ENCODE measurements around the gene PARD3B.

DNA sequence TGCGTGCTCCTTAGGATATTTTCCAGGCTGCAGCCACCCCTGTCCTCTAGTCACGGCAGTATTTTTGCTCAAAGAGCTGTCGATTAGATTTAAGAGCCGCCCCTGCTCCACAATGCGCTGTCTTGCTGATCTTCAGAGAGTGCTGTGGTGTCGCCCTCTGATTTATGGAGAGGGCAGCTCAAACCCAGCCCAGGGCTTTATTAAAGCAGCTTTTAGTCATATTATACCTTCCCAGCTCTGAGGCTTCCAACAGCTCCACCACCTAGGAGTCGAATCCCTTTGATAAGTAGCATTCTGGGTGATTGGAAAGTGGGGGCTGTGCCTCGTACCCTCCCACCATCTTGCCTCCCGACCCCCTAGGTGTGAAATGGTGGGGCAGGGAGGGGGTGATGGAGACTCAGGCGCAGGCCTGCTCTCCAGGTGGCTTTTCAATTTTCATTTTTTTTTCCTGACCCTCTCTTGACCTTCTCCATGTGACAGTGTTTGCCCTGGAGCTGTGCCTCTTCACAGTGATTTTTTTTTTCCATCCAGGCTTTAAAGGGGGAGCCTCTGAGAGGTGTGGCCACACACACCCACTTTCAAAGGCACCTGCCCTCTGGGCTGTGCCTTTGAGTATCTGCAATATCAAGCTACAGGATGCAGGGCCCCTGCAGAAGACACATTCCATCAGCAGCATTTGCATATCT, 1084.0 kb downstream of the PARD3B start:
- no peak for TF ChIP-seq POLR2A (IDR thresholded peaks at IDR 0.05)
- TF ChIP-seq, protein P1, sequence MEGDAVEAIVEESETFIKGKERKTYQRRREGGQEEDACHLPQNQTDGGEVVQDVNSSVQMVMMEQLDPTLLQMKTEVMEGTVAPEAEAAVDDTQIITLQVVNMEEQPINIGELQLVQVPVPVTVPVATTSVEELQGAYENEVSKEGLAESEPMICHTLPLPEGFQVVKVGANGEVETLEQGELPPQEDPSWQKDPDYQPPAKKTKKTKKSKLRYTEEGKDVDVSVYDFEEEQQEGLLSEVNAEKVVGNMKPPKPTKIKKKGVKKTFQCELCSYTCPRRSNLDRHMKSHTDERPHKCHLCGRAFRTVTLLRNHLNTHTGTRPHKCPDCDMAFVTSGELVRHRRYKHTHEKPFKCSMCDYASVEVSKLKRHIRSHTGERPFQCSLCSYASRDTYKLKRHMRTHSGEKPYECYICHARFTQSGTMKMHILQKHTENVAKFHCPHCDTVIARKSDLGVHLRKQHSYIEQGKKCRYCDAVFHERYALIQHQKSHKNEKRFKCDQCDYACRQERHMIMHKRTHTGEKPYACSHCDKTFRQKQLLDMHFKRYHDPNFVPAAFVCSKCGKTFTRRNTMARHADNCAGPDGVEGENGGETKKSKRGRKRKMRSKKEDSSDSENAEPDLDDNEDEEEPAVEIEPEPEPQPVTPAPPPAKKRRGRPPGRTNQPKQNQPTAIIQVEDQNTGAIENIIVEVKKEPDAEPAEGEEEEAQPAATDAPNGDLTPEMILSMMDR (IDR thresholded peaks at IDR 0.05) = no peak
